Activated CD8-positive, alpha-beta T cell treated with anti-CD3 and anti-CD28 coated beads for 36 hours (primary cell): ENCODE measurements around the gene TUBB2B. TPM values are rescaled to one million over a fixed set of nuclear protein-coding genes. Genes with fewer than 3 reads are reported as not detected.

ENCODE experiments used
- ATAC-seq: fragments of 200-7000 bp; cut with Tn5 transposase; one replicate; pipeline ENCODE4 v1.10.0; 2021; ENCODE audit warnings: mild to moderate bottlenecking, moderate library complexity
- CTCF ChIA-PET: fragments of 350-600 bp; sonication (Branson Sonifier 250); formaldehyde crosslinking; loops from one replicate; lab custom pipeline; 2021; ENCODE audit warnings: antibody characterized with exemption; lab: Charles Lee
- POLR2A ChIA-PET: fragments of 350-600 bp; sonication (Branson Sonifier 250); formaldehyde crosslinking; loops from one replicate; lab custom pipeline; 2021; ENCODE audit warnings: antibody characterized with exemption; lab: Charles Lee
- DNase-seq: peaks from one replicate; pipeline ENCODE4 v3.0.0-alpha.2; 2020
- H3K27ac Mint-ChIP-seq: one replicate; pipeline ENCODE4 v1.8.0; 2021; ENCODE audit warnings: mild to moderate bottlenecking, mixed read lengths
- H3K27me3 Mint-ChIP-seq: one replicate; pipeline ENCODE4 v1.8.0; 2021; ENCODE audit warnings: mixed read lengths
- H3K36me3 Mint-ChIP-seq: one replicate; pipeline ENCODE4 v1.8.0; 2021; ENCODE audit warnings: low read depth, mixed read lengths
- H3K4me1 Mint-ChIP-seq: one replicate; pipeline ENCODE4 v1.8.0; 2021; ENCODE audit warnings: low read depth, mixed read lengths
- H3K4me3 Mint-ChIP-seq: one replicate; pipeline ENCODE4 v1.8.0; 2021; ENCODE audit warnings: mild to moderate bottlenecking, moderate library complexity, mixed read lengths
- H3K9me3 Mint-ChIP-seq: one replicate; pipeline ENCODE4 v1.8.0; 2021; ENCODE audit warnings: mixed read lengths
- intact Hi-C: fragments of 100-400 bp; cut with micrococcal nuclease; formaldehyde crosslinking; loops from one replicate; pipeline ENCODE4 v1.10.0; 2022
- total RNA-seq, 2 experiments: library from RNA; stranded (reverse); gene quantifications; one replicate each; pipeline ENCODE4 v1.2.3, GENCODE V29; 2021
- TF ChIP-seq, protein P1 (sequence below): fragments of 200-600 bp; IDR thresholded peaks from one replicate; pipeline ENCODE4 v1.8.0; 2022; ENCODE audit warnings: antibody characterized with exemption, mild to moderate bottlenecking

Gene TUBB2B
- total RNA-seq, 2 experiments from 2014 or later, result 0.41 to 0.67 TPM

DNA sequence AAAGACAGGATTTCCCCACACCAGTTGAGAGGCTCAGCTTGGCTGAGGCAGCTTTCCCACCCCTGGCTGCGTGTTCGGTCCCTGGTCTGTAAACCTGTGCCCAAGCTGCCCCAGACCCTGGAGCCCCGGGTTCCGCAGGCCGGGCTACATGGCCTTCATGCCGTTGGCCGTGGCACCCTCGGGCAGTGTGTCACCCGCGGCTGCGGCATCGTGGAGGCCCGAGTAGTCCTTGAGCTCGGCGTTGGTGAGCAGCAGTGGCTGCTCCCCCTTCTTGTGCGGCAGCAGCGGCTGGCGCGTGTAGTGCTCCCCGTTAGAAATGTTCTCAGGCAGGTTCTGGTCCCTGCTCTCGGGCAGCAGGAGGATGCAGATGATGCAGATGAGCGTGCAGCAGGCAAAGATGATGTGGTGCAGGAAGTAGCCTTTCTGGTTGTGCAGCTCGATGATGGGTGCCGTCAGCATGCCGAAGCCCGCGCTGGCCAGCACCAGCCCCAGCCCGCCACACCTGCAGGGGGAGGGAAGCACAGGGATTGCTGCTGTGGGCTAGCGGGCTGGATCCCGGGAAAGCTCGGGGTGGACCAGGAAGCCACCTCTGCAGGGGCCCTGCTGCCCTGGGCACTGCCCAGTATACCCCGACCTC, 45.6 kb upstream of the TUBB2B start:
- Mint-ChIP-seq H3K4me1 (peaks cover 17% of the 10 kb centered on the region), H3K27me3 (no peaks in the 10 kb centered on the region), H3K36me3 (peaks cover 16% of the 10 kb centered on the region), H3K27ac (no peak overlapping the region), H3K9me3 (no peaks in the 10 kb centered on the region), H3K4me3 (no peak overlapping the region)
- TF ChIP-seq, protein P1, sequence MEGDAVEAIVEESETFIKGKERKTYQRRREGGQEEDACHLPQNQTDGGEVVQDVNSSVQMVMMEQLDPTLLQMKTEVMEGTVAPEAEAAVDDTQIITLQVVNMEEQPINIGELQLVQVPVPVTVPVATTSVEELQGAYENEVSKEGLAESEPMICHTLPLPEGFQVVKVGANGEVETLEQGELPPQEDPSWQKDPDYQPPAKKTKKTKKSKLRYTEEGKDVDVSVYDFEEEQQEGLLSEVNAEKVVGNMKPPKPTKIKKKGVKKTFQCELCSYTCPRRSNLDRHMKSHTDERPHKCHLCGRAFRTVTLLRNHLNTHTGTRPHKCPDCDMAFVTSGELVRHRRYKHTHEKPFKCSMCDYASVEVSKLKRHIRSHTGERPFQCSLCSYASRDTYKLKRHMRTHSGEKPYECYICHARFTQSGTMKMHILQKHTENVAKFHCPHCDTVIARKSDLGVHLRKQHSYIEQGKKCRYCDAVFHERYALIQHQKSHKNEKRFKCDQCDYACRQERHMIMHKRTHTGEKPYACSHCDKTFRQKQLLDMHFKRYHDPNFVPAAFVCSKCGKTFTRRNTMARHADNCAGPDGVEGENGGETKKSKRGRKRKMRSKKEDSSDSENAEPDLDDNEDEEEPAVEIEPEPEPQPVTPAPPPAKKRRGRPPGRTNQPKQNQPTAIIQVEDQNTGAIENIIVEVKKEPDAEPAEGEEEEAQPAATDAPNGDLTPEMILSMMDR, result no peak
- CTCF ChIA-PET, result interaction anchor here (1.2 to 1.3 kb wide), 3 partner anchors 9 to 459 kb away, joined by 3 to 4 read pairs (median 4); no protein-coding TSS in a partner anchor
- POLR2A ChIA-PET, result interaction anchor here (1.0 to 1.7 kb wide), 2 partner anchors 13 to 14 kb away, joined by 3 to 5 read pairs; no protein-coding TSS in a partner anchor
- no peak for ATAC-seq
- DNase-seq, result no peak
- intact Hi-C loops, result no loop called here

- CTCF ChIA-PET, result interaction anchor here (1.3 kb wide), 2 partner anchors 10 to 461 kb away, joined by 4 read pairs; no protein-coding TSS in a partner anchor
- H3K9me3 Mint-ChIP-seq, result no peaks in the 10 kb centered on the region
- intact Hi-C loops, result no loop called here
- H3K4me3 Mint-ChIP-seq, result no peak overlapping the region
- ATAC-seq (no peak), DNase-seq (no peak)
- no peak overlapping the region for H3K27ac Mint-ChIP-seq
- peaks cover 20% of the 10 kb centered on the region for H3K4me1 Mint-ChIP-seq
- POLR2A ChIA-PET, result interaction anchor here (1.7 kb wide), 1 partner anchor 12 kb away, joined by 5 read pairs; no protein-coding TSS in a partner anchor
- H3K36me3 Mint-ChIP-seq, result peaks cover 23% of the 10 kb centered on the region
- TF ChIP-seq, protein P1, result no peak
- H3K27me3 Mint-ChIP-seq, result no peaks in the 10 kb centered on the region
Observed at GRCh38 chr6:3271756-3272155, 44.3 kb upstream of the TUBB2B start.

- H3K9me3 Mint-ChIP-seq, result no peaks in the 10 kb centered on the region
- H3K27me3 Mint-ChIP-seq, result no peaks in the 10 kb centered on the region
- H3K4me1 Mint-ChIP-seq, result peaks cover 20% of the 10 kb centered on the region
- TF ChIP-seq, protein P1, result no peak
- DNase-seq (no peak), ATAC-seq (no peak)
- no peak overlapping the region for H3K4me3 Mint-ChIP-seq
- peaks cover 29% of the 10 kb centered on the region for H3K36me3 Mint-ChIP-seq
- POLR2A ChIA-PET, result no interaction called here
- intact Hi-C loops, result no loop called here
- H3K27ac Mint-ChIP-seq, result no peak overlapping the region
- CTCF ChIA-PET, result no interaction called here
Observed at GRCh38 chr6:3270258-3270657, 42.8 kb upstream of the TUBB2B start.

DNA sequence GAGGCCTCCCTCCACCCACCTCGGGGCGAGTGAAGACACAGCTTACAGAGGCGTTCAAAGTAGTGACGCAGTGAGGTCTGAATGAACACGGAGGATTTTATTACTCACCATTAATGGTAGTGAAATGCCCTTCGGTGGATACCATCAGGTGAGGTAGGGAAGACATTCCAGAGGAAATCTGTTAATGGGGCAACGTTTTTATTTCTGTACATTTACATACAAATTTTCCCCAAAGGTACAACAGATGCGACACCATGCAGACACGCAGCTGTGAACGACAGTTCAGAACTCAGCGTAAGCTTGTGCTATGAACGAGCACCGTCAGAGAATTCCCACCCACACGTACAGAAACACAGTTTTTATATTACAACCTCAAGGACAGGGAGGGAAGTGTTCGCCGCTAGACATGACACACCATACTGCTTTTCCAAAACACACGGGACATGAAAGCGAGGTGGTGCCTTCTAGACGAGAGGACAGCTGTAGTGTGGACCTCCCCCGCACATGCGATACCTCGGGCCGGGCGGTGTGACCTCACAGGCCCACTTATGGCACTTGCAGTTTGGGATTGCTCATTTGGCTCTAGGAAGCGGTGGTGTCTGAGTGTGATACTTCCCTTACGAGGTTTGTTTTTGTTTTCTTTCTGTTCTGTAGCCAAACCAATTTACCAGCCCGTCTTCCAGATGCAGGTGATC, 42.0 kb upstream of the TUBB2B start:
- ChIA-PET POLR2A (no interaction called here), CTCF (no interaction called here)
- intact Hi-C loops, result no loop called here

More for the DNA sequence above, 42.0 kb upstream of the TUBB2B start:
- no peaks in the 10 kb centered on the region for H3K9me3 Mint-ChIP-seq
- no peak overlapping the region for H3K4me3 Mint-ChIP-seq
- TF ChIP-seq, protein P1, result no peak
- no peak for ATAC-seq
- DNase-seq, result no peak
- no peaks in the 10 kb centered on the region for H3K27me3 Mint-ChIP-seq
- peaks cover 33% of the 10 kb centered on the region for H3K36me3 Mint-ChIP-seq
- no peak overlapping the region for H3K27ac Mint-ChIP-seq
- peaks cover 22% of the 10 kb centered on the region for H3K4me1 Mint-ChIP-seq
